Muscle layer of duodenum (tissue), 2 donors: ENCODE measurements around the gene PREX1.
A peak's percentile ranks its signal among the peaks of the same experiment; 100 is the strongest.
"Not testable (repeated sequence)": the region's sequence is repeated elsewhere in the genome, so short reads cannot be mapped to it uniquely, and the experiment has no call there.

Experiments used
- H3K27ac ChIP-seq: one replicate; pipeline ENCODE4 v1.7.0; 2013; ENCODE audit warnings: mild to moderate bottlenecking, low read length
- H3K27me3 ChIP-seq: one replicate; pipeline ENCODE4 v1.7.0; 2013; ENCODE audit warnings: low read depth, mild to moderate bottlenecking, control low read depth, low read length
- H3K36me3 ChIP-seq, 2 donors: one replicate each; pipeline ENCODE4 v1.7.0; 2013; ENCODE audit warnings: low read length in 2 of 2, control low read depth in 1 of 2, mild to moderate bottlenecking in 1 of 2; ENCODE audit not compliant: insufficient read depth in 2 of 2, control insufficient read depth in 1 of 2
- H3K4me1 ChIP-seq, 2 donors: one replicate each; pipeline ENCODE4 v1.7.0; 2013; ENCODE audit warnings: low read length in 2 of 2, mild to moderate bottlenecking in 2 of 2, control low read depth in 1 of 2, moderate library complexity in 1 of 2; ENCODE audit not compliant: insufficient read depth in 2 of 2, control insufficient read depth in 1 of 2
- H3K4me3 ChIP-seq, 2 donors: one replicate each; pipeline ENCODE4 v1.7.0; 2013; ENCODE audit warnings: low read length in 2 of 2, low read depth in 1 of 2, mild to moderate bottlenecking in 1 of 2
- H3K9me3 ChIP-seq, 2 donors: one replicate each; pipeline ENCODE4 v1.7.0; 2013; ENCODE audit warnings: low read length in 2 of 2, control low read depth in 1 of 2, mild to moderate bottlenecking in 1 of 2; ENCODE audit not compliant: control insufficient read depth in 1 of 2
- donor health status: healthy.

PREX1 gene

DNA sequence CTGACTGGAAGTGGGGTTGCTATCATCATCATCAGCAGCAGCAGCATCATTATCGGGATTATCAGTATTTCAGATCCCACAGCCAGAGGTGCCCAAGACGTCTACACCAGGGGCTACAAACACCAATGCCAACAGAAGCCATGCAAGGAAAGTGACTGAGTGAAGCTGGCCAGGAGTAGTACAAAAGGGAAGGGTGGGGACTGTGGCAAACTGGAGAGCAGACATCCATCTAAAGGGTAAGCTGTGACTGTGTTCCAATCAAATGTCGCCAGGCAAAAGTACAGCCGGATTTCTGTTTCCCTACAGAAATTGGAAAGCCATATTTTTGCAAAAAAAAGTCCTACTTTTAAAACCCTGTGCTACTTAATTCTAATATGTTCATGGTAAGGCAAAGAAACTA lies 50.0 kb downstream of the PREX1 start:
- H3K27me3 ChIP-seq, result no peaks in the 10 kb centered on the region
- peaks cover 0 to 4% of the 10 kb centered on the region in 2 donors for H3K4me1 ChIP-seq
- H3K4me3 ChIP-seq, result no peak overlapping the region
- H3K27ac ChIP-seq, result no peak overlapping the region
- H3K36me3 ChIP-seq, result no peaks in the 10 kb centered on the region
- no peaks in the 10 kb centered on the region for H3K9me3 ChIP-seq

DNA sequence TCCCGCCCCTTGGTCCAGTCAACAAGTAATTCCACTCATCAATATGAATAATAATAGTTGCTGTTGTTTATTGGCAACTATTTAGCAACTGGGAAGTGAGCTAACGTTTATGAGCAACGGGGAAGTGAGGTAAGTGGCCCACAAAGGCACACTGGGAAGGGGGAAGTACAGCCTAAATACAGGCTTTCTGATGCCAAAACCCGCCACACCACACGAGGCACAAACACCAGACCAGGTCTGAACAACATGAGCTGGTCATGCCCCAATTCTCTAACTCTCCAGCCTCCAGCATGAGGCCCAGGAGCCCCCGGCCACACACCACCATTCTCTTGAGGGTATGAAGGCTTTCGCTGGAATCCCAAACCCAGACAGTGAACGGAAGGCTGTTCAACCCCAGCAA lies 50.8 kb downstream of the PREX1 start:
- Histone ChIP-seq H3K36me3 (no peaks in the 10 kb centered on the region), H3K27ac (peak overlapping the region; percentile 37), H3K4me3 (no peak overlapping the region), H3K4me1 (peaks cover 0 to 4% of the 10 kb centered on the region in 2 donors), H3K27me3 (no peaks in the 10 kb centered on the region), H3K9me3 (no peaks in the 10 kb centered on the region)

DNA sequence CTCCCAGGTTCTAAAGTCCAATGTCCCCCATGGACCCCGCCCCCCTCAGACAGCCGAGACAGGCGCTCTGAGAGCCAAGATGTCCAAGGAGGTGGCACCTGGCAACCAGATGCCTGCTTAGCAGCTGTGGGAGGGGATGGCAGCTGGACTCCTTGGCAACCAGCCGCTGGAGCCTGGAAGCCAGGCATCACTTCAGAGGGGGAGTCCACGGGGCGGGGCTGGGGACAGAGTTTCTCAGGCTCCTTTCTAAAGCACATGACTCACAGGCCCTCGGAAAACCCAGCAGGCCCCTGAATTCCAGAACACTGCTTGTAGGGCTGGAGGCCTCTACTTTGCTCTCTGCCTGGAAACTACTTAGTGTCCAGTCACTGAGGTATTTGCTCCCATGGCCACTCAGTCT lies 51.5 kb downstream of the PREX1 start:
- Histone ChIP-seq H3K27ac (peak overlapping the region; percentile 37), H3K27me3 (no peaks in the 10 kb centered on the region), H3K4me3 (no peak overlapping the region), H3K36me3 (no peaks in the 10 kb centered on the region), H3K9me3 (no peaks in the 10 kb centered on the region), H3K4me1 (peaks cover 0 to 4% of the 10 kb centered on the region in 2 donors)

DNA sequence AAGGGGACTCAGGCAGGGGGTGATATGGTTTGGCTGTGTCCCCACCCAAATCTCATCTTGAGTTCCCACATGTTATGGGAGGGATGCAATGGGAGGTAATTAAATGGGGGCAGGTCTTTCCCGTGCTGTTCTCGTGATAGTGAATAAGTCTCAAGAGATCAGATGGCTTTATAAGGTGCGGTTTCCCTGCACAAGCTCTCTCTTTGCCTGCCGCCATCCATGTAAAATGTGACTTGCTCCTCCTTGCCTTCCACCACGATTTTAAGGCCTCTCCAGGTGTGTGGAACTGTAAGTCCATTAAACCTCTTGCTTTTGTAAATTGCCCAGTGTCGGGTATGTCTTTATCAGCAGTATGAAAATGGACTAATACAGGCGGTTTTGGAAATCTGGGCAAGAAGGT lies 52.3 kb downstream of the PREX1 start:
- not testable (repeated sequence) for H3K4me1 ChIP-seq, H3K27ac ChIP-seq, H3K9me3 ChIP-seq, H3K4me3 ChIP-seq, H3K27me3 ChIP-seq, H3K36me3 ChIP-seq

- peaks cover 0 to 8% of the 10 kb centered on the region in 2 donors for H3K4me1 ChIP-seq
- H3K27ac ChIP-seq, result peak overlapping the region; percentile 29
- H3K9me3 ChIP-seq, result no peaks in the 10 kb centered on the region
- H3K4me3 ChIP-seq, result no peak overlapping the region
- H3K27me3 ChIP-seq, result no peaks in the 10 kb centered on the region
- no peaks in the 10 kb centered on the region for H3K36me3 ChIP-seq
Measured at GRCh38 chr20:48774696-48775095, 53.1 kb downstream of the PREX1 start.

- Histone ChIP-seq H3K9me3 (no peaks in the 10 kb centered on the region), H3K4me3 (no peak overlapping the region), H3K27me3 (no peaks in the 10 kb centered on the region), H3K36me3 (no peaks in the 10 kb centered on the region), H3K27ac (no peak overlapping the region), H3K4me1 (peaks cover 5 to 8% of the 10 kb centered on the region in 2 donors)
Measured at GRCh38 chr20:48773837-48774418, 53.9 kb downstream of the PREX1 start.

- Histone ChIP-seq H3K36me3 (no peaks in the 10 kb centered on the region), H3K27me3 (no peaks in the 10 kb centered on the region), H3K27ac (no peak overlapping the region), H3K9me3 (no peaks in the 10 kb centered on the region), H3K4me1 (peaks cover 6 to 9% of the 10 kb centered on the region in 2 donors), H3K4me3 (no peak overlapping the region)
Measured at GRCh38 chr20:48772183-48772976, 55.4 kb downstream of the PREX1 start.

DNA sequence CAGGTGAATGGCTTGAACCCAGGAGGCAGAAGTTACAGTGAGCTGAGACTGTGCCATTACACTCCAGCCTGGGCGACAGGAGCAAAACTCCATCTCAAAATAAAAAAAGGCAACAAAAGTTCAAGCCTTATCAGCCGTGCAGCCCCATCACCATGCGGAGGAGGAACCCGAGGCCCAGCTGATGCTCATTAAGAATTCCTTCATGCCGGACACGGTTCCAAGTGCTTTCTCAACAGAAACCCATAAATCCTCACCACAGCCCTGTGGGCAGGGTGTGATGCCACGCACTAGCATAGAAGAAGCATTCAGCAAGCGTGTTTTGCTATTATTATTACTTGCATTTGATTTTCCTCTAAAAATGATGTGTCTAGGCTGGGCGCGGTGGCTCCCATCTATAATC lies 56.3 kb downstream of the PREX1 start:
- Histone ChIP-seq H3K27ac (no peak overlapping the region), H3K4me1 (peaks cover 4 to 9% of the 10 kb centered on the region in 2 donors)

GRCh38 chr20:48770700-48771442 lies 56.9 kb downstream of the PREX1 start:
- Histone ChIP-seq H3K36me3 (no peaks in the 10 kb centered on the region), H3K9me3 (no peaks in the 10 kb centered on the region), H3K4me1 (peaks cover 4 to 9% of the 10 kb centered on the region in 2 donors), H3K27ac (no peak overlapping the region), H3K27me3 (no peaks in the 10 kb centered on the region), H3K4me3 (no peak overlapping the region)

More for the DNA sequence above, 56.3 kb downstream of the PREX1 start:
- Histone ChIP-seq H3K4me3 (no peak overlapping the region), H3K27me3 (no peaks in the 10 kb centered on the region), H3K36me3 (no peaks in the 10 kb centered on the region), H3K9me3 (no peaks in the 10 kb centered on the region)

DNA sequence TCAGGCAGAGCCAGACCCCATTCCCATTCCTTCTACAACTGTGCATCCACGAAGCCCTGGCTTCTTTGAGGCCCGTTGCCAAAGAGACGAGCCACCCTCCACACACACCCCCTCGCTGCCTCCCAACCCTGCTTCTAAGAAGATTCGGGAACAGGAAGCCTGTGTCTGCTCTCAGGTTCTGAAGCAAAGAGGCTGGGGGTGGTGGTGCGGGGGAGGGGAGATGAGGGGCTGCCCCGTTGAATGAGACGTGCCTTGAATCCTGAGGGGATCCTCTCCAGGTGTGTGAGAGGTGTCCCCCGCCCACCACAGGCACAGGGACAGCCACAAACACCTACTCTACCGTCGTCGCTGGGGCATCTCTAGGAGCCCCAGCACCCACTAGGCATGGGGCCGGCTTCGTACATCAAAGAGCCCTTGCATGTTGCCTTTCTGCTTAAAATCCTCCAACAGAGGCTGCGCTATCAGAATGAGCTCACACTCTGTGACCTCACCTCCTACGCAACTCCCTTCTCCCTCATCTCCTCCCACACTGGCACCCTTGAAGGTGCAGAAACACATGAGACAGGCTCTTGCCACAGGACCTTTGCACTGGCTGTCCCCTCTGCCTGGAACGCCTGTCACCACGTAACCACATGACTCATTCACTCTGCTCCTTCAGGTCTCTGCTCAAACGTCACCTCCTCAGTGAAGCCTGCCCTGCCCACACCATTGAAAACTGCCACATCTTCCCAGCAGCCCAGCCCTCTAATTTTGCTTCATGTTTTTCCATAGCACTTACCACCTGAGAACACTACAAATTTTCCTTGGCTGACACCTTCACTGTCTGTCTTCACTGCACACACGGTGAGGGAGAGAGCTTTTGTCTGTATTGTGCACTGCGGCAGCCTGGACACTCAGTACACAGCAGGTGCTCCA lies 58.5 kb downstream of the PREX1 start:
- Histone ChIP-seq H3K27me3 (no peaks in the 10 kb centered on the region), H3K4me1 (peaks cover 4 to 9% of the 10 kb centered on the region in 2 donors), H3K27ac (no peak overlapping the region), H3K36me3 (no peaks in the 10 kb centered on the region), H3K4me3 (no peak overlapping the region), H3K9me3 (no peaks in the 10 kb centered on the region)
